Limb (tissue), 2 donors: ENCODE results near the gene COQ8A.

Experiments
- DNase-seq, 2 donors: peaks; one replicate each; pipeline ENCODE4 v3.0.0-alpha.2; 2016; ENCODE audit errors: extremely low spot score in 2 of 2

COQ8A gene

GRCh38 chr1:226940029-226940805 is at the start of gene COQ8A:
COQ8A (plus strand) TSS chr1:226940294; CDS start chr1:226961386, 21,092 bp downstream.
- DNase-seq = peak; percentile 99

- no peak for DNase-seq
These were observed 49.6 kb upstream of the COQ8A start for GRCh38 chr1:226890331-226891108.

GRCh38 chr1:226891346-226891745 is 48.7 kb upstream of the COQ8A start:
- DNase-seq = no peak

GRCh38 chr1:226891846-226892523 is 48.1 kb upstream of the COQ8A start:
- no peak for DNase-seq

GRCh38 chr1:226892524-226892875 is 47.6 kb upstream of the COQ8A start:
- no peak for DNase-seq

GRCh38 chr1:226893936-226894335 is 46.2 kb upstream of the COQ8A start:
- DNase-seq = no peak

GRCh38 chr1:226894826-226895225 is 45.3 kb upstream of the COQ8A start:
- no peak for DNase-seq

- DNase-seq = no peak
These were observed 44.5 kb upstream of the COQ8A start for GRCh38 chr1:226895644-226896043.

- DNase-seq = no peak
These were observed 41.8 kb upstream of the COQ8A start for GRCh38 chr1:226898246-226898645.

- DNase-seq = no peak
These were observed 38.7 kb upstream of the COQ8A start for GRCh38 chr1:226901421-226901820.

GRCh38 chr1:226902601-226903000 is 37.5 kb upstream of the COQ8A start:
- no peak for DNase-seq

GRCh38 chr1:226903819-226904716 is 36.0 kb upstream of the COQ8A start:
- peak; percentile 34 to 46 for DNase-seq

- no peak for DNase-seq
These were observed 35.3 kb upstream of the COQ8A start for GRCh38 chr1:226904772-226905171.

- no peak for DNase-seq
These were observed 31.7 kb upstream of the COQ8A start for GRCh38 chr1:226908419-226908818.

- DNase-seq = no peak
These were observed 31.2 kb upstream of the COQ8A start for GRCh38 chr1:226908913-226909312.

- DNase-seq = no peak
These were observed 27.4 kb upstream of the COQ8A start for GRCh38 chr1:226912587-226913176.

- no peak for DNase-seq
These were observed 24.5 kb upstream of the COQ8A start for GRCh38 chr1:226915672-226915995.

- no peak for DNase-seq
These were observed 23.6 kb upstream of the COQ8A start for GRCh38 chr1:226916497-226916896.

GRCh38 chr1:226919587-226919986 is 20.5 kb upstream of the COQ8A start:
- no peak for DNase-seq

- no peak for DNase-seq
These were observed 20.1 kb upstream of the COQ8A start for GRCh38 chr1:226919995-226920394.

GRCh38 chr1:226920446-226920894 is 19.6 kb upstream of the COQ8A start:
- DNase-seq = no peak
